Fibroblast of peridontal ligament (primary cell): ENCODE results near the gene LIMK2.
"Not testable (repeated sequence)": the region's sequence is repeated elsewhere in the genome, so short reads cannot be mapped to it uniquely, and the experiment has no call there.

Source experiments
- DNase-seq: peaks from one replicate; pipeline ENCODE4 v3.0.0-alpha.2; 2010; ENCODE audit errors: extremely low read depth

Gene LIMK2

DNA sequence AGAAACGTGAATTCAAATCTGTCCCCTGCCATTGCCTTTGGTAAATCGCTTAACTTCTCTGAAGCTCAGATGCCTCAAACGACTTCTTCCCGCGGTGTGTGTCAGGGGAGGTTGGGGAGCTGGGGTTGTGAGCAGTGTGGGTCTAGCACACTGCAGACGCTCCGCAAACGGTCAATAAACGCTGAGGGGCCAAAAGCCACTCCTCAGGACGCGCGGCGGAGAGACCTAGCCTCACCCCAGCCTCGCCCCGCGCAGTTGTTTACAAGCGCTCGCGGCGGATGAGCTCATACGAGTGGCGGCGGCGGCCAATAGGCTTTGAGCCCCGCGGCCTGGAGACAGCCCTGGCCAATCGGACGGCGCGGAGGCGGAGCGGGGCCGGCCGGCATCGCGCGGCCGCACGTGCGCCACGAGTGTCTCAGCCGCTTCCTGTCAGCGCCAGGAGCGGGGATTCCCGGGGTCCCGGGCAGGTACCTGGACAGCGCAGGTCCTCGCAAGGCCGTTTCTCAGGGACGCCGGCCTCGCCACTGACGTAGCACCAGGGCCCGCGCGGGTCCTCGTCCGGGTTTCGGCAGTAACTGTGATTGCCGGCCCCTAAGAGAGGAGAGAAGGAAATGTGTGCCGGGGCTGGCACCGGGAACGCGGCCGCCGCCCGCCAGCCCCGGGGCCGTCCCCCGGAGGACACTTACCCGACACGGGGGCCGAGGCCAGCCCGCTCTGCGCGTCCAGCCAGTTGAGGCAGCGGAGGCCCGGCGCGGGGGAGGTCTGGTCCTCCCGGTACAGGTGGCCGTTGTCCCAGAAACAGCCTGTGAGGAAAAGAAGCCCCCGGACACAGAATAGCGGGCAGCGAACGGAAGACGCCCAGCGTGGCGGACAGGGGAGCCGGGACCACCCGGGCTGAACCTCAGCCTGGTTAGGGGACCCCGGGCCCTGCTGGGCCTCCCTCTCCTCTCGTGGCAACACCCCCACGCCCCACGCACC lies 78.7 kb downstream of the LIMK2 start:
- peak; percentile 77 for DNase-seq

DNA sequence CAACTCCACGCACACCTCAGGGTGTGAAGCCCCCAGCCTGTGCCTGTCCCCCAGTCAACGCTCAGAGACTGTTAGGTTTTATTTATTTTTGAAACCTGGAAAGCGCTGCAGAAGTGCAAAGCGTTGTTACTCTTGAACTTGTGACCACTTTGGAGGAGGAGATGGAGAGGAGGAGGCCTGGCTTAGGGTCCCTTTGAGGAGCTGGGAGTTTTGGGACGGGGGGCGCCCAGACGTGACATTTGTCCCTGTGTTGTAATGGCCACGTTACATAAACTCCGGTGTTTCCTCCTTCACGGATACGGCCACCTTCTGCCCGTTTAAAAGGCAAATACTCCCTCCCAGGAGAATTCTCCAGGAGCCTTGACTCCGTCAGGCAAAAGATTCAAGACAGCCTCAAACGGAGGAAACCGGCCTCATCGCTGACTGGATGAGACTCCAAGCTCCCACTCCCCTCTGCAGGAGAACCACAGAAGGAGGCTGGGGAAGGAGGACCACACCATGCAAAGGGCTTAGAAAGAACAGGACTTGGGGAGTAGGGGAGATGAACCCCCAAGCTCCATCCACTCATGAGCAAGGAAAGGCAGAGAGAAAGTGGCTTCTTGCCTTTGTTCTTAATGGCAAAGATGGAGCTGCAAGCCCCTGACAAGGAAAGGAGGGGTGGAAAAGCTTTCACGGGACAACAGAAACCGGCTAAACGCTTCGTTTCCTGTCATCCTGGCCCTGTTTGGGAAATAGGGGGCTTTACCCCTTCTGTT lies 79.6 kb downstream of the LIMK2 start:
- peak; percentile 27 for DNase-seq

DNA sequence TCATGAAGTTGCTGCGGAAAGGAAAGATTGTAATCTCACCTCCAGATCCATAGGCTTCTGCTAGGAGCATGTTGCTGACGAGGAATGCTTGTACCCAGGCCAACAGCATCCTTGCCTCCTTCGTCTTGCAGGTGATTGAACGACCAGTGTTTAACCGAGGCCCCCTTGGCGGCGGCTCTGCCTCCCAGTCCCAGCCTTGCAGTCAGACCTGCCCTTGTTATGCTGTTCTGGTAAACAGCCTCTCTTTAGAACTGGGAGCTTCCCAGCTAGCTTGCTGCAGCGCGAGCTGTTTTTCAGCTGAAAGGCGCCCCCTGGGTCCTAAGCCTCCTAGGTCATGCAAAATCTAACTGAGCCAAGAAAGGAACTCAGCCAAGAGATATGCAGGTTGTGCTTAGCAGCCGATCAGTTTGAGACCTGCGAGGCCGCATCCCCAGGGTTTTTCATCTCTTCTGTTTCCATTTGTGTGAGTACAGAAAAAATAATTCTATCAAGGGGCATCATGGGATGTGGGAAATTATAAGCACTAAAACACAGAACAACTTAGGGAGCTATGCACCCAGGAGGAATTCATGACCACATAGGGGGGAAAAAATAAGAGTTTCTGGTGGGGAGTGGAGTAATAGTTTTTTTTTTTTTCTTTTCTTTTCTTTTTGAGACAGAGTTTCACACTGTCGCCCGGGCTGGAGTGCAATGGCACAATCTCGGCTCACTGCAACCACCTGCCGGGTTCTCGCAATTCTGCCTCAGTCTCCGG lies 80.3 kb downstream of the LIMK2 start, which contains the start of gene PIK3IP1:
TSS of gene PIK3IP1 (minus strand) at position 253 of the 754 bp plus-strand sequence. CDS start at position 109, 144 bp downstream.
- DNase-seq, result peak; percentile 85

DNA sequence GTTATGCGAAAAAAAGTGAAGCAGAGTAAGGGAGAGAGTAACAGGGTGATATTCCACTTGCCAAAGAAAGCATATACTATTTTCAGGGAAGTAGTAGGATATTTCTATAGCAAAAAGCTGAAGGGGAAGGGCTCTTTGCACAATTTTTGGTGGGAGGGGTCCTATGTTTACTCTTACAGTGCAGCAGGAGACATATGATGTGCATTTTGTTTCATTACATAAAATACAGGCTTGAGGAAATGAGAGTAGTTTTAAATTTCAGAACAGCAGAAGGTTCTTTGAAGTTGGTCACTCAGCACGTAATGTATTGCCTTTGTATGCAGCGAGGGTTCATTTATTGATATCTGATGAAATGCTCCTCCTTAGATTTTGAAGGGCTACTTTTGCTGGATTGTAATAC lies 83.3 kb downstream of the LIMK2 start:
- DNase-seq, result no peak

DNA sequence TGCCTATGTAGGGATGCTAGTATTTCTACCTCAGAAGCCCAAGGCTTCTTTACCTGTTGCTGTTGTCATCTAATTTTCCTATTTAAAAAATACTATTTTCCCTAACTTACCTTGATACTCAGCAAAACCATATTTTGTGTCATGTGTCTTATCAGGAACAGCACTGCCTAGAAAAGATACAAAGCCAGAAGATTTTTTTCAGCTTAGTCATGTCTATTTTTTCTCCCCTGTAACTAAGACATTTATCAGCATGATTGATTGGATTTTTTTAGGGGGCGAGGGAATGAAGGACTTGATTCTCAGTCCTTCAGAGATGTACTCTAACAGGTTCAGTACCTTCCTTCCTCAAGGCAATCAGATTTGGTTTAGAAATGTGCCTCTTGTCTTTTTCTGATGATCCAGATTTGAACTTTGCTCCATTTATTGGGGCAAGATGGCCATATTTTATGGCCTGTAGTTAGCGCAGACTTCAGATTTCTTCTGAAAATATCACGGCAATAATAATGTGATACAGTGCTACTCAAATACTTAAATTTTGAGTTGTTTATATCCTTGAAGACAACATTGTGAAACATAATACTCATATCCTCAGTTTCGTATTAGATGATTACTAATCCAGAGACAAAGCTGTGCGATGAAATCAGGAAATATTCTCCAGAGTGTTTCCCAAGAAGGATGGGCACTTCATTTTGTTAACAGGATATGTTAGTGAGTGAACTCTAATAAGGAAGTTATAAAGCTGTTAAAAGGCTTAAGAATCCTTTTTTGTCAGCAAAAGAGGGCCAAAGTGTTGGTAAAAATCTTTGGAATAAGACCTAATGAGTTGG lies 83.9 kb downstream of the LIMK2 start:
- DNase-seq, result peak; percentile 31

DNA sequence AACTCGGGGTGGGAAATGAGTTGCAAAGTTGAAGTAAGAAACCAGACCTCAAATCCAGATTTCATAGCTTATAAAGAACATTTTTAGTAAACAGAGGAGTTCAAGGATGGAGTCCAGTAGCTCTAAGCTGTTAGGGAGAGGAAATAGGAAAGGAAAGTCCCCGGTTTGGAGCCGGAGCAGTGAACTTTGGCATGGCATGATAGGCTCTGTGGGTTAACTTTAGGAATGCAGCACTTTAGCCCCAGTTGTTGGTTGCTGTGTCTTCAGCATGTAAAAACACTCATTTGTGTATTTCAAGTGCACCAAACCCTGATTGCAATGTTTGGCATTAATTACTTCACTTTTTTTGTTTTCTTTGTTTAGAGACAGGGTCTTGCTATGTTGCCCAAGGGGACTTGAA lies 88.8 kb downstream of the LIMK2 start:
- no peak for DNase-seq

DNA sequence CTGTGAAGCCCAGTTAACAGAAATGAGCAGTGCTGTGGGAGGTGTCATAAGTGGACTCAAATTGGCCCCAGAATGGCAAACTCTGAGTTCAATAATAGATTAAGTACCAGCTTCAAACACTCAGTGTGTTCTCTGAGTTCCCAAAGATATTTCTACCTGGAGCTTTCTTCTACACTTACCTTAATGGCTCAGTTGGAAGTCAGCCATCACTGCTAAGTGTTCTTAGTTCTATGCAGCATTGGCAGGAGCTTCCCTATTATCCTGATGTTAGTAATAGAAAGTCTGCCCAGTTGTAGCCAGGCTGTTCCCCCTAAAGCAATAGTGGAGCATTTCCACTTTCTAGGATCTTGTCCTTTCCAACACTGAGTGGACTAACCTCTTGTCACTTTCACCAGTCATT lies 89.9 kb downstream of the LIMK2 start:
- no peak for DNase-seq

DNA sequence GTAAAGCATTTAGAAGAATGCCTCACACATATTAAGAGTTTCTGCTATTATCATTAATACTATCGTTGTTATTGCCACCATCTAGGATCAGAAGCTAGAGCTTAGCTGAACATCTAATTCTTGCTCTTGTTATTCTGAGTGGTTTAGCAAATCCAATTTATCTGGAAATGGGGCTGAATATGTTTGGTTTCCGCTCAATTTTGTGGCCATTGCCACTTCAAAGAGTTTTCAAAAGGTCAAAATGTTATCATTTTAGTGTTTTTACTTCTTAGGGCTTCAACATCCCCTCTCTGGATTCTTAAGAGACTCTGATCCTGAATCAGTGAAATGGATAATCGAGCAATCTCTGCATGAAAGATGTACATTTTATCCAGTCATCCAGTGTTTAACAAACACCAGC lies 90.4 kb downstream of the LIMK2 start:
- DNase-seq, result no peak

DNA sequence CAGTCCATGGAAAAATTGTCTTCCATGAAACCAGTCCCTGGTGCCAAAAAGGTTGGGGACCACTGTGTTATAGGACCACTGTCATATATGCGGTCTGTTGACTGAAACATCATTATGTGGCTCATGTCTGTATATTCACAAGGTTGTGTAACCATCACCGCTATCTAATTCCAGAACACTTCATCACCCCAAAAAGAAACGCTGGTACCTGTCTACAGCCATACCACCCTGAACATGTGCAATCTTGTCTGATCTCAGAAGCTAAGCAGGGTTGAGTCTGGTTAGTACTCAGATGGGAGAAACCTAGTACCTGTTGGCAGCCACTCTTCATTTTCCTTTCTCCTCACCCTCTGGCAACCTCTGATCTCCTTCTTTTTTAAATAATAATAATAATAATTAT lies 93.1 kb downstream of the LIMK2 start:
- DNase-seq, result no peak

DNA sequence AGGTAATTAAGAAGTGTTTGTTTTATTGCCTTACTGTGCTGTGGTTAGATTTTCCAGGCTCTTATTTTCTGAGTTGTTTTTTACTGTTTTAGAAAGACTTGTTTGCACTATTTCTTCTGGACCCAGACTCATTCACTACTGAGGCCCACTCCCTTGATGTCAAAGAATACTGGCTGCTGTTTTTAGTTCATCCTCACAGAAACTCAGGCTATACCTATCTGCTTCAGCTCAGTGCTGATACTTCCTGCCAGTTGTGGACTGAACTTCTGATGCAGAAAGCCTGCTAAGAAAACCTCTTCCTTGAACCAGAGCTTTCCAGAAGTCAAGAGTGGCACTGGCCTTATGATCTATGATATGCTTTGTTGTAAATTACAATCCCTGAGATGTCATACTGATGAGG lies 96.1 kb downstream of the LIMK2 start:
- no peak for DNase-seq

DNA sequence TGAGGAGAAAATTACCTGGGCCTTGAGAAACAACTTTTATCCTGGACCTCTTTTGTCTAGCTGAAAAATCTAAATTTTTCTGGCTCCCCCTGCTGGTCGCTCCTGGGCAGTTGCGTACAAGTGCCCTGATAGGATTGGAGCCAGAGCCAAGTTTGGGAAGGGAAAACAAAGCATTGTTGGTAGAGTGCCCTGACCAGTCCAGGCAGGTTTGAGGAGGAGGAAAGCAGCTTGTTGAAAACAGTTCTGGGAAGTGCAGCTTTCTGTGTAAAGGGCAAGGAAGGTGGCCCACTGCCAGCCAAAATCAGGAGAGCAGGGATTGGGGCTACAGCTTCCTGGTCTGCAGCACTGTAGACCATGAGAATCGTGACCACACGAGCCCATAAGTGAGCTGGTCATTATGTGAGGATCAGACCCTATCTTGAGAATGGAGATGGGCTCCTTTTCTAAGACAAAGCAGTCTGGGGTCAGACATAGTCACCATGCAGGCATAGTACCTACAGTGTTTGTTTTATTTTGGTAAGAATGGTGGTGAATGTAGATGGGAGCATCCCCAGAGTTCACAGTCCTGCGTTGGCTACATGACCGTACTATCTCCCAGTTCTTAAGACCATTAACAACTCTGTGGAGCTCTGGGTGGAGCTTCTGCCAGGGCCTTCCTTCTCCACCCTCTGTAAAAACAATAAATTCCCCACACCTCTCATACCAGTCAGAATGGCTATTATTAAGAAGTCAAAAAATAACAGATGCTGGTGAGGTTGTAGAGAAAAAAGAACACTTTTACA lies 101.5 kb downstream of the LIMK2 start:
- DNase-seq, result peak; percentile 80

DNA sequence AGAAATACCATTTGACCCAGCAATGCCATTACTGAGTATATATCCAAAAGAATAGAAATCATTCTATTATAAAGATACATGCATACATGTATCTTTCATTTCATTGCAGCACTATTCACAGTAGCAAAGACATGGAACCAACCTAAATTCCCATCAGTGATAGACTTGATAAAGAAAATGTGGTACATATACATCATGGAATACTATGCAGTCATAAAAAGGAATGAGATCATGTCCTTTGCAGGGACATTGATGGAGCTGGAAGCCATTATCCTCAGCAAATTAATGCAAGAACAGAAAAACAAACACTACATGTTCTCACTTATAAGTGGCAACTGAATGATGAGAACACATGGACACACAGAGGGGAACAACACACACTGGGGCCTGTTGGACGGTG lies 102.1 kb downstream of the LIMK2 start:
- DNase-seq, result not testable (repeated sequence)

DNA sequence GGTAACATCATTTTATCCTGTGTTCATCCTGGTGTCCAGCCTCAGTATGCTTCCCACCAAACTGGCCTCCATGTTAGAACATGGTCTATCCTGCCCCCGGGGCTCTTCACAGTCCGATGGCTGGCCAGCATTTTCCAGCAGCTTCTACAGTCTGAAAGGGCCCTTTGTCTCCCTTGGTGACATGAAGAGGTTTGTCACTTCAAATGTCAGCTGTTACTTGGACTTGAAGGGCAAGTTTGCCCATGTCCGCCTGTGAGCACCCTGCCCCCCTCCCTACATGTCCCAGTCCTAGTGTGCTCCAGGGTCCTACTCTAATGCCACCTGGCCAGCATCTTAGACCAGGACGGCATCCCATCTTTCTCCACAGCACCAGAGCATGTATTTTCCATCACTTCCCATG lies 109.3 kb downstream of the LIMK2 start:
- DNase-seq, result no peak

DNA sequence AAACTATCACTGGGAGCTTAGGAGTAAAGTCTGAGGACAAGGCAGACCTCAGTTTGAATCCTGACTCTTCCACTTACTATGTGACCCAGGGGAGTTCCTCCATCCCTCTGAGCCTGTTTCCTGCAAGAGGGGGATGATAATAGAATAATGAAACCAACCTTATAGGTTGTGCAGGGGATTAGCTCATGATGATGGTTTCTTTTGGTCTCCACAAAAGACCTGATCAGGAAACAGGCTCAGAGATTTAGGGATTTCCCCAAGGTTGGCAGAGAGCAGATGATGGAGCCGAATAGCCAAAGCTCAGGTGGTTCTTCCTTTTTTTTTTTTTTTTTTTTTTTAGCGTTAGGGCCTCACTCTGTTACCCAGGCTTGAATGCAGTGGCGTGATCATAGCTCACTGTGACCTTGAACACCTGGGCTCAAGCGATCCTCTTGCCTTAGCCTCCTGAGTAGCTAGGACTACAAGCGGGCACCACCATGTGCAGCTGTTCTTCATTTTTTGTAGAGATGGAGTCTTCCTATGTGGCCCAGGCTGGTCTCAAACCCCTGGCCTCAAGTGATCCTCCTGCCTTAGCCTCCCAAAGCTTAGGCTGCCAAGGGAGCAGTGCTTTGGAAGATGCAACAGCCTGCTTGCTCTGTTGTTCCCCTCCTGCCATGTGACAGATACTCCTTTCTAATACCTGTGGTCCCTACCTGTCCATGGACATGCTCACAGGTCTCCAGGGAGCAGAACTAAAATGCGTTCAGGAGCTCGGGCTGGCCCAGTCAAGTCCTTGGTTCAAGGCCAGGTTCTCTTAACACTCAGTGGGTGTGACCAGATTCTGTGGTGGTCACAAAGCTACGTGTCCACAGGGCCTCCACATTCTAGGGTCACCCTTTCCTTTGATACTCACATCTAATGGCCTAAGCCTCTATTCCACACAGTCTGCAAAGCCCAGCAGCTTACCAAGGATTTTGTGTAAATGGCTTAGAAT lies 111.8 kb downstream of the LIMK2 start:
- no peak for DNase-seq

DNA sequence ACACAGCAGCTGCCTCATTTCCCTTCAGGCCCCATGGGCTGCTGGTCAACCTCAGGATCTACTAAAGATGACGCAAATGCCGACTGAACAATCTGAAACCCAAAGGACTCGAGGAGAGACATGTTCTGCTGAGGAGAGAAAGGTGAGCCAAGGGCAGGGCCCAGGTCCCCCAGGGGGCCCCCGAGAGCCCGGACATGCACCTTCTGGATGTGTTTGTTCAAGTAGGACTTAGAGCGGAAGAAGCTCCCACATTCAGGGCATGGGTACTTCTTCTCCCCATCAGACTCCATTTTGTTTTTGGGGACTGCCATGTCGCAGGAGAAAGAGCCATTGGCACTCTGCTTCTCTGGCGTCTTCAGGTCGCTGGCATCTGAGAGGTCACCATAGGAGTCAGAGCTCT lies 114.8 kb downstream of the LIMK2 start:
- DNase-seq, result no peak

DNA sequence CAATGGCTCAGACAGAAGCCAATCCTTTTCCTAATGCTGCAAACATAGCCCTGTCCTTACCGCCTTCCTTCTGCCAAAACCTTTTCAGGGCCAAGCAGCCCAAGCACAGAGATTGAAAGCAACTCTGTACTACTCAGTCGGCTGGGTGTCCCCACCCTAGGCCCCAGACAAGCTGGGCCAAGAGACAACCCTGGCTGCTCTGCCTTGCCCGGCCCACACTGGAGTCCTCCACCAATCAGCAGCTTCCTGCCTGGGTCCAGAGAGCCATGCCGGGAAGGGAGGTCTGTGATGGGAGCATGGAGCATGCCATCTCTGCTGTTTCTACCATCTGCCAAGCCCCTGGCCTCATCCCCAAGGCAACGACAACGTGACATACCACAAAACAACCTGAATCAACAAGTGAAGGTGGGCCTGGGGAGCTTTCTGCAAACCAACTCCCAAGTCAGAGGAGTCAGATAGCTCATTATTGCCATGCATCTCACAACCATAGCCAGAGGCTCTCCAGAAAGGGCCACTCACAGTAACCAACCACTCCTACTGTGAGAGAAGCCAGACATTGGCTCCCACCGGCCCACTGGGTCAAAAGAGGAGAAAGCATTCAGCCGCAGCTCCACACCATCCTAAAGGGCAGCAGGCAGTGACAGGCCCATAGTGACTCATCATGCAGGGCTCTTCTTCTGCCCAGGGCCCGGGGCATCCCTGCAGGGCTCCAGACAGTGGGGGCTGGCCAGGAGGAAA lies 115.9 kb downstream of the LIMK2 start:
- no peak for DNase-seq

DNA sequence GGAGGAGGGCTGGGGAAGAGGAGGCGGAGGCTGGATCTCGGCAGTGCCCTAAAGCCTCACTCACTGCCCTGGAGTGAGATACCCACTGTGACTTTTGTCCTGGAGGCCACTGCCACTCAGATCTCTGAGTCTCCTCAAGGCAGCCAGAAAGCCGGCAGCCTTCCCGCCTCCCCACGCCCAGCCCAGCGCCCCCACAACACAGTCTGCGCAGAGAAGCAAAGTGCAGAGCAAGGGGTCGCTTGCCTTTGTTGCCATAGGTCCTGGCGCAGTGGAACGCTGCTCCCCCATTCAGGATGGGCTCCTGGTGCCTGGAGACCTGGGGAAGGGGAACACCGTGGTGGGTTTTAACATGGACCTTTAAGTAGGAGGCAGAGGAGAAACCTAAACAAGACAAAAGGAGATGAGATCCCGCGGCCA lies 116.5 kb downstream of the LIMK2 start:
- DNase-seq, result no peak

DNA sequence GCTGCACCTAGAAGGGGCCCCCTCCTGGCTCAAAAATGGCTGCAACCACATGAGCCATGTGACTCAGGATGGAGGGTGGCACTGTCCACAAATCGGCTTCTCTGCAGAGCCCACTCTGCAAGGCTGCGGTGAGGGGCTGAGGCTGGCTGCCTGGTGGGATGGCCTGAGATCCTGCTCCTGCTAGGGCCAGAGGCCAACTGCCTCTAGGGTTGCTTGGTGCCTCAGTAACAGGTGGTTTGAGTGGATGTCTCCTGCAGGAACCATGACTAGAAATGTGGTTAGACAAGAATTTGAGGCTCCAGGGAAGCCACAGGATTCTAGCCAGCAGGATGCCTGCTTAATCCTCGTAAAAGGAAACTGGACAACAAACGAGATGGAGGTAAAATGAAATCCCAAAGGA lies 116.9 kb downstream of the LIMK2 start:
- DNase-seq, result no peak
